ENCODE results near the gene OR5K3.

OR5K3 gene

DNA sequence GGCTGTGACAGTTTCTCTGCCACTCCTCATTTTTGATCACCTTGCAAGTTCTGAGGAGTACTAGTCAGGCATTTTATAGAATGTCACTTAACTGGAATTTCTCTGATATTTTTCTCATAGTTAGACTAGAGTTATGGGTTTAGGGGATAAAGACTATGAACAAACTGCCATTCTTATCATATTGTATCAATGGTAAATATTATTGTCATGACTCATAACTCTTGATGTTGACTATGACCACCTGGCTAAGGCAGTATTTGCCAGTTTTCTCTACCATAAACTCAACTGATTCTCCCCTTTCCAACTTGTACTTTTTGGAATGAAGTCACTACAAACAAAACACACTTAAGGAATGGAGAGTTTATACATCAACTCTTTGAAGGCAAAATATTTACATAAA lies 49.8 kb downstream of the OR5K3 start:
- DNase-seq: no peak

Data from NCI-H526 (cell line).